Measurements from ENCODE around the gene GMEB1.
A peak's percentile ranks its signal among the peaks of the same experiment; 100 is the strongest.

DNA sequence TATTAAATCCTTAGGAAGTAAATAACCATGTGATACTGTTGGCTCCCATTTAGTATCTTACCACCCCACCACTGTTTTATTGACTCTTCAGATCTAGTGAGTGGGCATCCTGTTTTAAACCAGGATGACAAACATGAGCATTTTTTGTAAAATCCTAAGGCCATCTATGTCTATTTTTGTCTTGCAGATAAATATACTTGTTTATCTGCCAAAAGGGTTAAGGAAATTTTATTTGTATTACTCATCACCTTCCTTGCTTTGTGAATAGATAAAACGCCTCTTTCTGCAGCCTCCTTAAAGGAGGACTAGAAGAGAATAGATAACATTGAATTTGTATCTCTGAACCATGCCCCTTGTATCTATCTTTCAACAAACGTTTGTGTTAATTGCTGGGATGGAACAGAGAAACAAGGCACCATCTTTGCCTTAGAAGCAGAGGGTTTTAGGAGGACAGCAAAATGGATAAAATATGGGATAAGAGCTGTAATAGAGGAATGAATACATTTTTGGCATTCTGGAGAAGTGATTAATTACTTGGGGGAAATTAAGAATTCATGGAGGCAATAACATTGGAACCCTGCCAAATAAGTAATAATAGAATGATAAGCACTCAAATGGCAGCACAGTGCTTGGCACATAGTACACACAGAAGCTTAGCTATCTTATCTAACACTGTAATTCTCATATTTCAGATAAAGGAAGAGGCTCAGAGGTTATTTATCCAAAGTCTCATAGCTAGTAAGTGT is 82.9 kb downstream of the GMEB1 start:
- TF ChIP-seq REST (IDR thresholded peaks at IDR 0.05; ENCODE audit: low read depth) (no peak), TAF1 (IDR thresholded peaks at IDR 0.05; ENCODE audit: low read depth) (no peak), EGR1 (IDR thresholded peaks at IDR 0.05) (no peak), CEBPB (IDR thresholded peaks at IDR 0.05) (no peak), TCF12 (IDR thresholded peaks at IDR 0.05; ENCODE audit: low read depth) (no peak), CREB1 (IDR thresholded peaks at IDR 0.05; ENCODE audit: low read depth) (no peak), MAX (IDR thresholded peaks at IDR 0.05) (no peak), RAD21 (IDR thresholded peaks at IDR 0.05; ENCODE audit: low read depth) (no peak), NFIC (IDR thresholded peaks at IDR 0.05) (0 out of 2 replicates have a peak, but pooled peaks have one; percentile 26), FOXM1 (IDR thresholded peaks at IDR 0.05; ENCODE audit: borderline replicate concordance, low read depth) (no peak), EP300 (IDR thresholded peaks at IDR 0.05; ENCODE audit: borderline replicate concordance) (no peak)
- TF ChIP-seq, protein P1, sequence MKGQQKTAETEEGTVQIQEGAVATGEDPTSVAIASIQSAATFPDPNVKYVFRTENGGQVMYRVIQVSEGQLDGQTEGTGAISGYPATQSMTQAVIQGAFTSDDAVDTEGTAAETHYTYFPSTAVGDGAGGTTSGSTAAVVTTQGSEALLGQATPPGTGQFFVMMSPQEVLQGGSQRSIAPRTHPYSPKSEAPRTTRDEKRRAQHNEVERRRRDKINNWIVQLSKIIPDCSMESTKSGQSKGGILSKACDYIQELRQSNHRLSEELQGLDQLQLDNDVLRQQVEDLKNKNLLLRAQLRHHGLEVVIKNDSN (IDR thresholded peaks at IDR 0.05): no peak
